HG02610 (cell line): Measurements from ENCODE around the gene MICU1.
A peak's percentile ranks its signal among the peaks of the same experiment; 100 is the strongest.
"Not testable (repeated sequence)": the region's sequence is repeated elsewhere in the genome, so short reads cannot be mapped to it uniquely, and the experiment has no call there.

Source experiments
- ATAC-seq: cut with Tn5 transposase; IDR thresholded peaks from one replicate; pipeline ENCODE4 v1.9.1; 2021; ENCODE audit warnings: mild to moderate bottlenecking, moderate library complexity; ENCODE audit not compliant: unreplicated experiment

Gene MICU1

DNA sequence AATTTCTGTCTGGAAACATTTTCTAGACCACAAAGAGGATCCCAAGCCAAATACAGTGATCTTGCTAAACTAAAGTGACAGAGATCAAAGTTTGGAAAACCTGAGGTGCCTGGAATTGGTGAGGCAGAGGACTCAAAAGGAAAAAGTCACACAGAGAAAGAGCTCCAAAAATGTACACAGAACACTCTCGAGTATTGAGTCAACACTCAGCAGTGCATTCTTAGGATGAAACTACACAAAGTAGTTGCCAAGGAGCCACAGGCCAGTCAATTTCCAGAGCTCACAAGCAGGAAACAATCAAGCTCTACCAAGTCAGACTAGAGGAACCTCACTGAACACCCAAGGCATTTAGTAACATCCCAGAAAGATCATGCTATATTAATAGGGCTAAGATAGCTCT is 61.3 kb downstream of the MICU1 start:
- ATAC-seq = peak; percentile 38

GRCh38 chr10:72563327-72563932 is 62.4 kb downstream of the MICU1 start:
- peak; percentile 82 for ATAC-seq

- ATAC-seq = no peak
Measured at GRCh38 chr10:72561745-72562166, 64.1 kb downstream of the MICU1 start.

DNA sequence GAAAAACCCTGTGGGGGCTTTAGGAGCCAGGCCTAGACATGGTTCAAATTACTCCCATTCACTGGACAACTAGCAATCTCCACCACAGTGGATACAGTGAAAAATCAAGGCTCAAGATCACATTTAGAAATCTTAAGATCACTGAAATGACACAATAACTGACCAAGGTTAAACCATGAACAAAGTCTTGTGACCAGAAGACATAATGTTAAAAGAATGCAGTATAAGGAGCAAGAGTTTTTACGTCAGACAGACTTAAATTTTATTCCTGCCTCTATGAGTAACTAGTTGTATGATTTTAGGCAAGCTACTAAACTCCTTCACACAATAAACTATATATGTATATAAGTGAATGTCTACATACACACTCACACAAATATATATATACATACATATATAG is 68.5 kb downstream of the MICU1 start:
- no peak for ATAC-seq

DNA sequence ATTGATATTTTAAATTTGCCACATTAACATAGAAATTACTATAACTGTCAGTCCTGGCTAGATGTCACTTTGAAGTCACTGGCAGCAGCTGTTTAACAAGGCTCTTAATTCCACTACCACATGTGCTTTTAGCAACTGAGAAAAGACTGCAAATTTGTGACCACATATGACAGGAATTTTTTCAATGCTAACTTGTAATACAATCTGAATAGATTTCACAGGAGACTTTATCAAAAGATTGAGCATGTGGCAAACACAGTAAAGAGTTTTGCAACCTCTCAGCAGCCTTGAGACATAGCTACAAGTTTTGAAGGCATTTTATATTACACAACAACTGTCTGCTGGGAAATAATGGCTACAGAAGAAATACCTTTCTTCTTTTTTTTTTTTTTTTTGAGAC is 73.0 kb downstream of the MICU1 start:
- no peak for ATAC-seq

DNA sequence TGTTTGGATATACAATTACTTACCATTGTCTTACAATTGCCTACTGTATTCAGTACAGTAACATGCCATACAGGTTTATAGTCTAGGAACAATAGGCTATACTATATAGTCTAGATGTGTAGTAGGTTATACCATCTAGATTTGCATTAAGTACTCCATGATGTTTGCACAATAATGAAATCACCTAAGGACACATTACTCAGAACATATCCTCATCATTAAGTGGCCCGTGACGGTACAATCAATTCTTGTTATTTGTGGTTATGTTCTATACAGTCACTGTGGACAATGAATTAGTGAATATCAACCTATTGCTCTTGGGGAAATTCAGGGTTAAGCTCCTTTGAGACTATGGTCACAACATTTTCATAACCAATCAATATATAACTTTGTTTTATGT is 75.6 kb downstream of the MICU1 start:
- ATAC-seq = no peak

DNA sequence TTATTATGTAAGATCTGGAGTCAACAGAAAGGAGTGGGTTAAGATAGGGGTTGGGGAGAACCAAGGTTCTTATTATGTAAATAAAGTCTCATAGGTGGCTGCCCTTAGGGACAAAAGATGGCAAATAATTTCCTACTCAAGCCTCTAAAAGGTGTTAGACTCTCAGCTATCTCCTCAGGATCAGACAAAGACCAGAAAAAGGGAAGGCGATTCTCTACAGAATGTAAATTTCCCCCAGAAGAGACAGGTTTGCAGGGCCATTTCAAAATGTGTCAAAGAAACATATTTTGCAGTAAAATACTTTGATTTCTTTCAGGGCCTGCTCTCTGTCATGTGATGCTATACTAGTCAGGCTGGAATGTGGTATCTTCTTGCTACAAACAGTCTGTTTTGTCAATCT is 80.3 kb downstream of the MICU1 start:
- ATAC-seq = no peak

- ATAC-seq = not testable (repeated sequence)
Measured at GRCh38 chr10:72543855-72544254, 82.0 kb downstream of the MICU1 start.

GRCh38 chr10:72542396-72542815 is 83.5 kb downstream of the MICU1 start:
- ATAC-seq = no peak

DNA sequence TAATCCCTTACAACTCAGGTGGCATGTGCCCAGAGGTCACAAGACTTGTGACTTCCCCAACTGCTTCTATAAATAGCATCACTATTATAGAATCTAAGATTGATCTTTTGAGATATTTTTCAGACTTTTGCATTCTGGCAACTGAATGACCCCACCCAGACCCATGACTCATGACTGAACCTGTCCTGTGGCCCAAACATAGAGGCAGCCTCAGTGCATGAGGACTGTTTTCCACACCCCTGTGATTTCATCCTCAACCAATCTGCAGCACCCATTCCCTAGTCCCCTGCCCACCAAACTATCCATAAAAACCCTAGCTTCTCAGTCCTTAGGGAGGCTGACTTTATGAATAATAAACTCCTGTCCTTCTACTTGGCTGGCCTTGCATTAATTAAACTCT is 84.5 kb downstream of the MICU1 start:
- ATAC-seq = no peak

- ATAC-seq = no peak
Measured at GRCh38 chr10:72540193-72540807, 85.6 kb downstream of the MICU1 start.

GRCh38 chr10:72539137-72539536 is 86.7 kb downstream of the MICU1 start:
- no peak for ATAC-seq

GRCh38 chr10:72525689-72526088 is 100.2 kb downstream of the MICU1 start:
- ATAC-seq = no peak

- no peak for ATAC-seq
Measured at GRCh38 chr10:72525277-72525676, 100.6 kb downstream of the MICU1 start.

DNA sequence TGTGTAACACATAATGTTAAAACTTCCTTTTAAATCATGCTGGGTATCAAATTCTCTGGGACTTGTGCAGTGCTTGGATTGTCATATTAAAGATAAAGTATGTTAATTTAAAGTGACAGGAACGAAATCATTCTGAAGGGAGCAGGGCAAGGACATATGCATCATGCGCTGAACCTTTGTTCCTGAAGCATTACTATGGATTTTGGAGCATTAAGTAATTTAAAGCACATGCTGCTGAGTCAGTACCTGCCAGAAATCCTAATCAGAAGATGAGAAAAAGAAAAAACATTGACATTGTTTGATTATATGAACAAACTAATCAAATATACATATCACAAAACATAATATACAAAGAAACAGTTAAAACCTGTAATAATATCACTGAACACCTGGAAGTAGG is 101.4 kb downstream of the MICU1 start:
- no peak for ATAC-seq

- ATAC-seq = no peak
Measured at GRCh38 chr10:72523932-72524396, 101.9 kb downstream of the MICU1 start.

DNA sequence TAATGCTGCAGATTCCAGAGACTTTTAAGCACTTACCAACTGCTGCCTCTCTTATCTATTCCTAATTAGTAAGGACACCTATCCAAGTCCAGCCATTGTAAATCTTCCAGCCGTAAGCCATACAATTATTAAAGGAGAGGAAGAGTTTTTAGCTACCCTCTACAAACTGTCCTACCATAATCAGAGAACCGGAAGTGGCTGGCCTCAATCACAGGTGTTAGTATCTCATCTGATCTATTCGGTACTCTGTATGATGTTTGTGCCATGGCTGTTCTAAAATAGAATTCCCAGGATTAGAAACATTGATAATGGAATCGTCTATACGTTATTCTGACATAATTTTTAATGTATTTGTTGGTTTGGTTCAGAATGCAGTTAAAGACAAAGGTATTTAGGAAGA is 102.8 kb downstream of the MICU1 start:
- no peak for ATAC-seq

- no peak for ATAC-seq
Measured at GRCh38 chr10:72517244-72517643, 108.6 kb downstream of the MICU1 start.

GRCh38 chr10:72515455-72515854 is 110.4 kb downstream of the MICU1 start:
- no peak for ATAC-seq

DNA sequence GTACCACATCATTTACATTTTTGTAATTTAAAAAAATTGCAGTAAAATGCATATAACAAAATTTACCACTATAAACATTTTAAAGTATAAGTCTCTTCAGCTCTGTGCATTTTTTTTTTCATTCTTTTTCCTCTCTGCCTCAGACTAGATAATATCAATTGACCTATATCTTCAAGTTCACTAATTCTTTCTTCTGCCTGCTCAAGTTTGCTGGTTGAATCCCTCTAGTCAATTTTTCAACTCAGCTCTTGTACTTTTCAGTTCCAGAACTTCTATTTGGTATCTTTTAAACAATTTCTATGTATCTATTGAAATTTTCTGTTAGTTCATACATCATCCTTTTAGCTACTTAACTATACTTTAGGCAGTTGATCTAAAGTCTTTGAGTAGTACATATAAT is 112.0 kb downstream of the MICU1 start:
- ATAC-seq = no peak

- no peak for ATAC-seq
Measured at GRCh38 chr10:72511459-72511858, 114.4 kb downstream of the MICU1 start.

- ATAC-seq = no peak
Measured at GRCh38 chr10:72509941-72510340, 115.9 kb downstream of the MICU1 start.
